Right ventricle myocardium inferior (tissue), 1 donor: Measurements from ENCODE around the gene FGR. TPM values are rescaled to one million over a fixed set of nuclear protein-coding genes. Genes with fewer than 3 reads are reported as not detected.
"Not testable (repeated sequence)": the region's sequence is repeated elsewhere in the genome, so short reads cannot be mapped to it uniquely, and the experiment has no call there.

ENCODE experiments used
- ATAC-seq: fragments of 200-7000 bp; cut with Tn5 transposase; one replicate; pipeline ENCODE4 v1.9.1; 2020; ENCODE audit warnings: mild to moderate bottlenecking, moderate library complexity
- DNase-seq: peaks from one replicate; pipeline ENCODE4 v3.0.0; 2021; ENCODE audit errors: missing footprints
- intact Hi-C: fragments of 100-400 bp; cut with DNase I; formaldehyde crosslinking; loops from one replicate; pipeline ENCODE4 v1.11.0; 2022
- total RNA-seq: library from RNA; stranded (reverse); fragmentation: NEBNext Ultra II Directional; extraction: Animal tissue kit (Norgen Biotek cat#: 25700); gene quantifications from one replicate; pipeline ENCODE4 v1.2.1, GENCODE V29; 2021
- donor health status: DM: no; HTN: yes; CAD: no; lungs with severe emphysema.

Gene FGR
- total RNA-seq, 1 donor from 2014 or later = 5.1 TPM

DNA sequence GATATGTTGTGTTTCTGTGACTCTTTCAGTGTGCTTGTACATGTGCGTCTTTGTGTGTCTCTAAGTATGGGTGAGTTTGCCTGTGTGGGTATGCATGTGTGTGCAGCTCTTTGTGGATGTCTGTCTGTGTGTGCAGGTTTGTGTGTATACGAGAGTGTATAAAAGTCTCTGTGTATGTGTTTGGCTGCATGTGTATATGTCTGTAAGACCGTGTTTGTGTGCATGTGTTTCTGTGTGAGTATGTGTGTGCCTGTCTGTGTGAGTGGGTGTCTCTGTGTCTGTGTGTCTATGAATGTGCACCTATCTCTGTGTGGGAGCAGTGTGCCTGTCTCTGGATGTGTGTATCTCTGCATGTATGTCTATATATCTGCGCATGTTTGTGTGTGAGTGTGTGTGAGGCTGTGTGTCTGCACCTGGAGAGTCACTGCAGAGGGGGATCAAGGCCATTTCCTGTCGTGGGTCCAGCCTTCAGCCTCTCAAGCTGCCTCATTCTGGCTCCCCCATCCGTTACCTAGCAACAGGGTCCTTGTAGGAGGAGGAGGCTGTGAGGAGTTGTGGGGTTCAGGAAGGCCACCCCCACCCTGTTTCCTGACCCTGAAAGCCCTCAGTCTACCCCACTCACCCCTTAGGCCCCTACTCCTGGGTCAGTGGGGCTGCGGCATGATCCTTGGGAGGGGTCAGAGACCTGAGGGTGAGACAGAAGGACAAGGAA, 10.4 kb downstream of the FGR start:
- ATAC-seq (no peak), DNase-seq (no peak)
- intact Hi-C loops = no loop called here

DNA sequence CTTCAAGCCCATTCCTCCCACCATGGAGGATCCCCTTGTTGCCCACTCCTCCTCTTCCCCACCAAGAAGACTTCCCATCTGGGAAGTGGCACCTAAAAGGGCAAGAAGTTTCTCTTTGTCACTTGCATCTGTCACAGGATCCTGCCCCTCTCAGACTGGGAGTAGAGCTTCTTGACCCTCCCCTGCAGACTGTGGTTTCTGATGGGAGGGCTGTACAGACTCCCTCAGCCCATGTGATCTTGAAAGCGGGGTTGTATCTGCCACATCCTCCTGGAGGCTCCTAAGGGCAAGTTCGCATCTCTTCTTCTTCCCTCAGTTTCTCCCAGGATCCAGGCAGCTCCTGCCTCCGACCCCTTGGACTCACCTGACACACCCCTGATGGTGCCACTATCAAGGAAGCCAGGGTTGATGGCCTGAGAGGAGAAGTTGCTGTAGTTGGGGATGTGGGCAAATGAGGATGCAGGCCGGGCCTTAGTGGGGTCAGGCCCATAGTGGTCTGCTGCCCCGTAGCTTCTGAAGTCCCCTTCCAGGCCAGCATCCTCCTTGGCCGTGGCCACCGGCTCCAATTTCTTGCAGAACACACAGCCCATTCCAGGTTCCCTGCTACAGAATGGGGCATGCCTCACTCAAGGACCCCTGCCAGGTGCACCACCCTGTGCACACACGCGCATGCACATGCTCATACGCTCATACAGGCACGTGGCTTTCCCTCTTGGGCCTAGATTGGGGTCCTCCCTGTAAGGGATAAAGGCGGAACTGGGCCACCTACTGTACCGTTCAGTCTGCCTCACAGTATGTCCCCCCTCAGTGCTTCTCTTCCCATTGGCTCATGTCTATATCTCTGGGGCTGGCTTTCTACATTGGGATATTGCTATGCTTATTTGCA, 11.4 kb downstream of the FGR start:
- DNase-seq (no peak), ATAC-seq (no peak)
- intact Hi-C loops = no loop called here

DNA sequence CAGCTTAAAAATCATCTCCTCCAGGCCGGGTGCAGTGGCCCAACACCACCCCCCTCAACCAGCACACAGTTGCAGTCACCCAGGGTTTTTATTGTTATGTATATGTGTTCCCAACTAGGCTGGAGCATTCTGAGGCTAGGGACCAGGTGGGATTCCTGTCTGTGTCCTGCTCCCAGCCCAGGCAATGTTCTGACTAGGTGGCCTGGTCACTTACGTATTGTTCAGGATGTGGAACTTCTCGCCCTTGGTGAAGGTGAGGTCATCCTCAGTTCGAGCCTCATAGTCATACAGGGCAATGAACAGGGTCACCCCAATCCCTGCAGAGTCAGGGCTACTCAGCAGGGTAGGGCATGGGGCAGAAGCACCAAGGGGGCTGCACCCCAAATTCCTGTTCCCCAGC, 12.2 kb downstream of the FGR start:
- DNase-seq (no peak), ATAC-seq (no peak)
- intact Hi-C loops = no loop called here

DNA sequence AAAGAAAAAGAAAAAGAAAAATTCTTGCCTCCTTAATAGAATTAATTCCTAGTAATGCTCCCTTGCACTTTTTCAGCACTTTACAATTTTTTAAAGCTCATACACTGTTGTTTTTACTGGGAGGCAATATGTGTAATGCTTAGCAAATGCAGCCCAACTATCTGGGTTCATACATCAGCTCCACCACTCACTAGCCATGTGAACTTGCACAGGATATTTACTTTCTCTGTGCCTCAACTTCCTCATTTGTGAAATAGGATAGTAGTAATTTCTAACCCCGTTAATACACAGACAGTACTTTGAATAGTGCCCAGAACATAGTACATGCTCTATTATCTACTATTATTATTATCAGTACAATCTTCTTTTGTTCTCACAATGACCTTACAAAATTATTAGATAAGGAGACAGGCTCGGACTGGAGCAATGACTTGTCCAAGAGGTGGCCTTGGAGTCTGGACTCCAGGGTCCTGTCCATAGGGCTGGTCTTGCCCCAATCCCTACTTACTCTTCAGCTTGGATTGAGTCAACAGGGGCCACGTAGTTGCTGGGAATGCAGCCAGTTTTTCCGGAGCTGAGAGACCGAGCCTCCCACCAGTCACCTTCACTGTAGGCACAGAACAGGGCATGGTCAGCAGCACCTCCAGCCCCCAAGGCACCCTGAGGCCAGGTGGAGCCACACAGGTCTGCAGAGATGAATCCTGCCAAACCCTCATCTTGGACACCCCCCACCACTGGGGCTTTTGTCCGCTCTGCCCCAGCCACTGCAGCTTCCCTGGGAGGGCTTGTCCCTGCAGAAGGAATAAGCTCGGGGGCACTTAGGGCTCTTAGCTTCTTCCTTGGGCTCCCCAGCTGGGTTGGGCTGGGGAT, 13.7 kb downstream of the FGR start:
- DNase-seq = no peak
- ATAC-seq = no peak
- intact Hi-C loops = no loop called here

DNA sequence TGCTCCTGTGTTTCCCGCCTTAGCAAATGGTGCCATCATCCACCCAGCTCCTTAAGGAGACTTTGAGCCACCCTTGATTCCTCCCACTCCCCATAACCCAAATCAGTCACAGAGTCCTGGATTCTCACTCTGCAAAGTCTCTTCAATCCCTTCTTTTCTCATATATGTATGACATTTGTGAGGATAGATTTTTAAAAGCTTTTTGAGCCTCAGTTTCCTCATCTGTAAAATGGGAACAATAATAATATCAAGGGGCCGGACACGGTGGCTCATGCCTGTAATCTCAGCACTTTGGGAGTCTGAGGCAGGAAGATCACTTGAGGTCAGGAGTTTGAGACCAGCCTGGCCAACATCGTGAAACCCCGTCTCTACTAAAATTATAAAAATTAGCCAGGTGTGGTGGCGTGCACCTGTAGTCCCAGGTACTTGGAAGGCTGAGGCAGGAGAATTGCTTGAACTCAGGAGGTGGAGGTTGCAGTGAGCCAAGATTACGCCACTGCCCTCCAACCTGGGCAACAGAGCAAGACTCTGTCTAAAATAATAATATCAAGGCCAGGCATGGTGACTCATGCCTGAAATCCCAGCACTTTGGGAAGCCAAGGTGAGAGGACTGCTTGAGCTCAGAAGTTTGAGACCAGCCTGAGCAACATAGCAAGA, 15.1 kb downstream of the FGR start:
- intact Hi-C loops, ATAC-seq, DNase-seq: not testable (repeated sequence)

DNA sequence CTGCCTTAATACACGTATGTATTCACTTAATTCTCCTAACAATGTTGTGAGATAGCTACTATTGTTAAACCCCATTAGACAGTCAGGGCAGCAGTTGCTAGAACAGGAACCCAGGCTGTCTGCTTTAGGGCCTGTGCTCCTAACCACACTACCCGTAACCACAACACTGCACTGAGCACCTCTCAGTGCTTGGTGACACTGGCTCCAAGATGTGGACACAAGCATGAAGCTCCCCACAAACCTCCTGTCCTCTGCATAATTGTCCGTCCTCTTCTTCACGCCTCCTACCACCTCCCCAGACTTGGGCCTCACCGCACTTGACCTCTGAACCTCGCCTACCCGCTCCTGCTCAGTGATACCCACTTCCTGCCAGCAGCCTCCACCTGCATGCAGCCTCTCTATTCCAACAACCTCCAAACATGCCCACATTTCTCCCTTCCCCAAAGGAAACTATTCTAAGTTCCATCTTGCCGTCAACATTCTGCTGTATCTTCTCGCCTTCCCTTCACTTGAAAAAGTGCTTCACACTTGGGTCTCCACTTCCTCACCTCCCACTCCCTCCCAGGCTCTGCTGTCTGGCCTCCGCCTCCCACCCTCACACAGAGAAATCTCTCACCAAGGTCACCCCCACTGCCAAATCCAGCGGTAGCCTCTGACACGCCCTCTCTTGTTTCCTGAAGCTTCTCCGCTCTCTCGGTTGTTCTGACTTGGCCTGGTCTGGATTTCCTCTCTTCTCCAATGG, 16.5 kb downstream of the FGR start:
- ATAC-seq (no peak), DNase-seq (no peak)
- intact Hi-C loops = no loop called here

DNA sequence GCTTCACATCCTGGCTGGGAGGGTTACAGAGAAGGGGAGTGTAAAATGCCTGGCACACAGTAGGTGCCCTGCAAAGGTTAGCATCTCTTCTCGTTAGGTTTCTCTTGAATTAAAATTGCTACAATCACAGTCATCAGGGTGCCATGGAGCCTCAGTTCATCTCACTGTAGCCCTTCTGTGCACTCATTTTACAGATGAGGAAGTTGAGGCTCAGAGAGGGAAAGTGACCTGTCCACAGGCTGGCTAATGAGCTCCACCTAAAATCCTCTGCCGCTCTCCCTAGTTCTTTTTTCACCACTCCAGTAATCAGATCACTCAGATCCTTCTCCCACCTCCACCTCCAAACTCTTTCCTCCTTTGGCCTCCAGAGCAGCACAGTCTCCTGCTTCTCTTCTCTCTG, 17.6 kb downstream of the FGR start:
- DNase-seq = no peak
- ATAC-seq = no peak
- intact Hi-C loops = no loop called here

DNA sequence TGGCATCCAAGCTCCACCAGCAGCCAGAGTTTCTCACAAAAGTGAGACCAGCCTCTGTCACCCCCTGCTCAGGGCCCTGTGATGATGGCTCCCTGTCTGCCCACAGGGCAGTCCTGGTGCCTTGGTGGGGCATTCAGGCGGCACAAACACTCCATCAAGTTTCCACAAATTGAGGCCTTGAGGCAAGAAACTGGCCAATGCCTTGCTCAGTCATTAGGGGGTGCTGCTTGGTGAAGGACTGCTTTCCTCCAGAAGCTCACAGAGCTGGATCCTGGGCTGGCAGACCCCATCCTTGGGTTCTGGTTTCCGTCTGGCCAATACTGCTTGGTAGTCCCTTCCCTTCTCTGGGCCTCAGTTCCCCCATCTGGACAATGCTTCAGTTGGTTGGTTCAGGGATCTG, 18.5 kb downstream of the FGR start:
- intact Hi-C loops = no loop called here
- ATAC-seq (no peak), DNase-seq (no peak)

DNA sequence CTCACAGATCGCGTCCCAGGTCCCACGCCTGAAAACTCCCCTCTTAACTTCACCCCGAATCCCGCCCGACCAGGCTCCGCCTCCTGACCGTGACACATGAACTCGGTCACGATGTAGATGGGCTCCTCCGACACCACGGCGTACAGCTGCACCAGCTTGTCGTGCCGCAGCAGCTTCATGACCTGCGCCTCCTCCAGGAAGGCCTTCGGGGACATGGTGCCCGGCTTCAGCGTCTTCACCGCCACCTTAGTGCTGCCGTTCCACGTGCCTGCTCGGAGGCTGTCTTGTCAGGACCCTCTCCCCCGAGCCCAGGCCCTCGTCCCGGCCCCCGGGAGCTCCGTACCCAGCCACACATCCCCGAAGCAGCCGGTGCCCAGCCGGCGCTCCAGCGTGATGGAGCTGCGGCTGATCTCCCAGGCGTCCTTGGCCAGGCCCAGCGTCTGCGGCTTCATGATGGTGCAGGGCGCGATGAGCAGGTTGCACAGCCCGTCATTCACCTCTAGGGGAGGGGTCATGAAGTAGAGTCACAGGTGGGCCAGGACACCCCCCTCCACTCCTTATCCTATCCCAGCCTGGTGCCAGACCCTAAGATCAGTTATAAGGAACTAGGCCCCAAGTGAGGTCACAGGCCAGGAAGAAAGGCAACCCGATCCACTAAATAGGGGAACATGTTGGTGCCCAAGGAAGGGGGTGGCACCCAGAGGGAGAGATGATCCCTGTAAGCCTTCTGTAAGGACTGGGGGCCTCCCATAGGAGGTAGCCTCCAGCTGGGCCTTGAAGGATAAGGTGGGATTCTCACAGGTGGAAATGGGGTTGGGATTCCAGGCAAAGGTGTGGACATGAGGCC, 19.4 kb downstream of the FGR start:
- ATAC-seq (no peak), DNase-seq (no peak)
- intact Hi-C loops = no loop called here

DNA sequence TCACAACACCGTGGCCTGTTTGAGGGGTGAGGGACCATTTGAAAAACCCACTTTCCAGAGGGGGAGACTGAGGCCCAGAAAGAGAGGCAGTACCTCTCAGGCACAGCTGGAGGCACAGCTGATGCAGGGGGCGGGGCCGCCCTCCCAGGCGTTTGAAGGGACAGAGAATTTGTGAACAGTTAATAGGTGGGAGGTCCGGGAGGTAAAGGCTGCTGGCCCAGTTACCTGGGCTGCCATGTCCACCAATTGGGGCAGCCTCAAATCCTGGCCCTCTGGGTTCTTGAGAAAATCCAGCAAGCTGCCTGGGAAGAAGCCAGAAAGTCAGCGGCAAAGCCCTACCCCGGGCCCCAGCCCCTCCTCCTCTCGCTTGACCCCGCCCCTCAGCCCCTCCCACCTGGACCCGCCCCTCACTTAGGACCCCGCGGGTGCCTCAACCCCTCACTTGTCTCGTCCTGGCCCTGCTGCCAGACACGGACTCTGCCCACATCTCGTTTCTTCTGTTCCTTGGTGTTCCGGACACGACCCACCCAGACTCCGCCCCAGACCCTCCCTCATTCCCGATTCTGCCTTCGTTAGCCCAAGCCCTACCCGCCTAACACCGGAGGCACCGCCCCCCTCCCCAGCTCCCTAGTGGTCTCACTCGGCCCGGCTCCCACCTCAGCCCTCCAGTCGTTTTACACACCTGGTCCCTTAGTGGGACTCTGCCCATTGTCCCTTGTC, 20.2 kb downstream of the FGR start:
- ATAC-seq (no peak), DNase-seq (no peak)
- intact Hi-C loops = no loop called here

DNA sequence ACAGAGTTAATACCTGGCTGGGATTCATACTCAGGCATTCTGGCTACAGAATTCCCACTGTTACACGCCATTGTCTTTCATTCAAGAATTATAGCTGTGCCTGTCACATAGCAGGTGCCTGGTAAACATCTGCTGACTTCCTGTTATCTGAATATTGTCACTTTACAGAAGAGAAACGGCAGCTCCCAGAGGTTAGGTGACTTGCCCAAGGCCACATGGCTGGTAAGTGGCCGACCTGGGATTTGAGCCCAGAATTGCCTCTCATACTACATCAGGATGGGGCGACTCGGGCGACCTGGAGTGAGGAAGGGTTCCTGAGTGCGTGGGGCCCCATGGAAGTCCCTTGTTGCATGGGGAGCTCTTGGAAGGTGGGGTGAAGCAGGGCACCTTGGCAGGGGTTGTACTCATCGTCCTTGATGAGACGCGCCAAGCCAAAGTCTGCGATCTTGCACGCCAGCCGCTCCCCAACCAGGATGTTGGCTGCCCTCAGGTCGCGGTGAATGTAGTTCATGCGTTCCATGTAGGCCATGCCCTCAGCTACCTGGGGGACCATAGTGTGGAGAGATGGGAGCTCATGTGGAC, 20.9 kb downstream of the FGR start:
- intact Hi-C loops = no loop called here
- DNase-seq = no peak
- no peak for ATAC-seq

DNA sequence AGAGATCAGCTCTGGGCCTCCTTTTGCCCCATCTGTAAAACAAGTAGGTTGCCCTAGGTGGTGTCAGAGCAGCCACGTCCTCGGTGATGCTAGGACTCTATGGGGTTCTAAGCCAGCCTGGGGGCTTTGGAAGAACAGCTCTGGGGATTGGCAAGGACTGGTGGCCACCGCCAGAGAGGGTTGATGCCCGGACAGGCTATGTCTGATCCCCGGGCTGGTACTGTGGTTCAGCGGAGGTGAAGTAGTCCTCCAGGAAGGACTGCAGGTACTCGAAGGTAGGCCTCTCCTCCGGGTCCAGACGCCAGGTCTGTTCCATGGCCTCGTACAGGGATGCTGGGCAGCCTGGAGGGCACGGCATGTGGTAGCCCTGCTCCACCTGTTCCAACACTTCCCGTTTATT, 22.3 kb downstream of the FGR start:
- no peak for ATAC-seq
- peak; percentile 9 for DNase-seq
- intact Hi-C loops = no loop called here

DNA sequence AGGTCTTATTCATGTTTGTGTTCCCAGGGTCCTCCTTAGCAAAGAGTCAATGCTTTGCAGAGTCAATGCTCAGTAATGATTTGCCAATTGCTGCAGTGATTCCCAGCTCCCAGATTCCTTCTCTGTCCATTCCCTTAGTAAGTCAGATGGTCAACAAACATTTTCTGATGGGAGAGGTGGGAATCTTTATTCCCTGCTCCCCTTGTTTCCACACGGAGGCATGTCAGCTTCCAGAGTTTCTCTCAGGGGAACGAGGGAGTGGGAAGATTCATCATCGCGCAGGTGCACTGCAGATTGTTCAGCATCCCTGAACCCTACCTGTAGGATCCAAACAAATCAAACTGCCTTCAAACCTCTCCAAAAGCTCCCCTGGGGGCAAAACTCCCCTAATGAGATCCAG, 23.5 kb downstream of the FGR start:
- ATAC-seq (no peak), DNase-seq (no peak)
- intact Hi-C loops = no loop called here

DNA sequence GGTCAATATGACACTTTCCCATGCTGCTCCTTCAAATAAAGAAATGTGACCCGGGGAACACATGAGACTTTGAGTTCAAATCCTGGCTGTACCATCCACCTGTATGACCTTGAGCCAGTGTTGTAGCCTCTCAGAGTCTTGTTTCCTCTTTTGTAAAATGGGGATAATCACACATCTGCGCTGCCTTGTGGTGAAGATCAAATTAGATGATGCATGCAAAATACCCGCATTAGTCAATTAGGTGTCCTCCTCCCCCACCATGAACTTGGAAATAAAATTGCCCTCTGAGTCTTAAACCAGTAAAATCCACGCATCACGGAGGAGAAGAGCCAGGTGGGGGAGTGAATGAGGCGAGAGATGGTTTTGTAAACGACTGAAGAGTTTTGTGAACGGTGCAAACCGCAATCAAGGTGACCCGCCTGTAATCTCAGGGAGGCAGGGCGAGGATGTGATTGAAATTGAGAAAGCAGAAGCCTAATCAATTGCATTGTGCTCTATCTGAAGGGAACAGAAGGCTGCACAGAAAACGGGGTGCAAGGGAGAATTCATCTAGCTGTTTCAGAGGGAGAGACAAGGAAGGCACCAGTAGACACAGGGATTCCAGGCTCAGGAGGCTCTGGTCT, 25.3 kb downstream of the FGR start:
- ATAC-seq (no peak), DNase-seq (no peak)
- intact Hi-C loops = no loop called here

DNA sequence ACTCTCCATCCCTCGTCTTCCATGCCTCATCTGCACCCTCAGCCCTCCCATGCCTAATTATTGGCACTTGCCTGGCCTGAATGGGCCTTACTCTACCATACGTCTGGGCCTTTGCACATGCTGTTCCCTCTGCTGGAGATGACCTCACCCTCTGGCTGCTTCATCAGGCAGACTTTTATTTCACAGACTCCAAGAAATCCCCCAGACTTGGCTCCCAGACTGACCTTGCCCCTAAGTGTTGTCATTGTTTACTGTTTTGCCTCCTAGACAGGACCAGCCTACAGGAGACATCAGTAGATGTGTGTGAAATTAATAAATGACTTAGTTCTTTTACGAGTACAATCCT, 25.8 kb downstream of the FGR start:
- DNase-seq (no peak), ATAC-seq (no peak)
- intact Hi-C loops = no loop called here

DNA sequence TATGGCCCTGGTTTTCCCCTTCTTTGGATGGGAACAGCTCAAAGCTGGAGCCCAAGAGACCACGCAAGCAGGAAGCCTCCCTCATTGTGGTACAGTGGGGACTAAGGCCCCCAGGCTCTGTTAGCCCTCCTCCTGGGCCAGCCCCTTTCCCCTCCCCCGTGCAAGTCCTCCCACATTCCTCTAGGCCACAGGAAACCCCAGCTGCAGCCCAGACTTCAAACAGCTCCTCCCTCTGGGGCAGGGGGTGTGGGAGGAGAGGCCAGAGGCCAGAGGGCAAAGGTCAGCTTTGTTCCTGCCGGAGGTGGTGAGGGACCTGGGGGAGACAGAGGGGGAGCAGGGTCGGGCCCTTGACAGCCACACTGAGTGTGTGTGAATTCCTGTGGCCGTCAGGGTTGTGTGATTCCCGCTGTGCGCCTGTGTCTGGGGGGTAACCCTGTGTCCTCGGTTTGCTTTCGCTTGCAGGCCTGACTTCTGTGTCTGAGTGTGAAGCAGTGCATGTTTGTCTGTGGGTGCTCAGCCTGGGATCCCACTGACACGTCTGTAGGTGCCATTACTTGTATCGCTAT, 27.7 kb downstream of the FGR start:
- DNase-seq (no peak), ATAC-seq (no peak)
- intact Hi-C loops = loop anchor here (2.0 kb wide), 1 partner anchor 205 kb away; no protein-coding TSS in a partner anchor
